ENCODE results near the gene OSBPL6.

Gene OSBPL6

GRCh38 chr2:178277741-178278197, 83.5 kb downstream of the OSBPL6 start:
- DNase-seq: peak in 1 of 2 experiments; percentile 44

- DNase-seq: no peak
Measured at GRCh38 chr2:178279142-178279541, 84.8 kb downstream of the OSBPL6 start.

- DNase-seq: no peak
Measured at GRCh38 chr2:178279636-178280035, 85.3 kb downstream of the OSBPL6 start.

- peak; percentile 5 to 47 for DNase-seq
Measured at GRCh38 chr2:178280244-178280852, 86.0 kb downstream of the OSBPL6 start.

GRCh38 chr2:178282075-178282815, 87.9 kb downstream of the OSBPL6 start:
- DNase-seq: no peak

GRCh38 chr2:178283341-178283918, 89.1 kb downstream of the OSBPL6 start:
- no peak for DNase-seq

- DNase-seq: no peak
Measured at GRCh38 chr2:178284613-178285286, 90.4 kb downstream of the OSBPL6 start.

GRCh38 chr2:178285287-178285615, 90.9 kb downstream of the OSBPL6 start:
- DNase-seq: no peak

- no peak for DNase-seq
Measured at GRCh38 chr2:178286636-178287035, 92.3 kb downstream of the OSBPL6 start.

- no peak for DNase-seq
Measured at GRCh38 chr2:178287652-178288344, 93.5 kb downstream of the OSBPL6 start.

- no peak for DNase-seq
Measured at GRCh38 chr2:178291703-178292102, 97.4 kb downstream of the OSBPL6 start.

- DNase-seq: no peak
Measured at GRCh38 chr2:178292586-178292985, 98.3 kb downstream of the OSBPL6 start.

GRCh38 chr2:178295115-178295514, 100.8 kb downstream of the OSBPL6 start:
- DNase-seq: no peak

GRCh38 chr2:178295906-178296305, 101.6 kb downstream of the OSBPL6 start:
- no peak for DNase-seq

- no peak for DNase-seq
Measured at GRCh38 chr2:178296394-178297090, 102.2 kb downstream of the OSBPL6 start.

GRCh38 chr2:178297091-178297411, 102.7 kb downstream of the OSBPL6 start:
- DNase-seq: no peak

- no peak for DNase-seq
Measured at GRCh38 chr2:178298785-178299212, 104.5 kb downstream of the OSBPL6 start.

- DNase-seq: peak; percentile 44 to 77
Measured at GRCh38 chr2:178301649-178302238, 107.4 kb downstream of the OSBPL6 start.

GRCh38 chr2:178304333-178304732, 110.0 kb downstream of the OSBPL6 start:
- peak; percentile 92 to 96 for DNase-seq

GRCh38 chr2:178306352-178307073, 112.2 kb downstream of the OSBPL6 start:
- peak; percentile 32 to 63 for DNase-seq

- no peak for DNase-seq
Measured at GRCh38 chr2:178307650-178308049, 113.3 kb downstream of the OSBPL6 start.

Measured in NCI-H524 (cell line).